LNCAP (cell line): Measurements from ENCODE around the gene SH3RF3.

Experiments
- TF ChIP-seq, protein P1 (sequence below): fragments of 450-650 bp; IDR thresholded peaks from 2 replicates; pipeline ENCODE4 v1.5.1; 2017; ENCODE audit warnings: mild to moderate bottlenecking

Gene SH3RF3

DNA sequence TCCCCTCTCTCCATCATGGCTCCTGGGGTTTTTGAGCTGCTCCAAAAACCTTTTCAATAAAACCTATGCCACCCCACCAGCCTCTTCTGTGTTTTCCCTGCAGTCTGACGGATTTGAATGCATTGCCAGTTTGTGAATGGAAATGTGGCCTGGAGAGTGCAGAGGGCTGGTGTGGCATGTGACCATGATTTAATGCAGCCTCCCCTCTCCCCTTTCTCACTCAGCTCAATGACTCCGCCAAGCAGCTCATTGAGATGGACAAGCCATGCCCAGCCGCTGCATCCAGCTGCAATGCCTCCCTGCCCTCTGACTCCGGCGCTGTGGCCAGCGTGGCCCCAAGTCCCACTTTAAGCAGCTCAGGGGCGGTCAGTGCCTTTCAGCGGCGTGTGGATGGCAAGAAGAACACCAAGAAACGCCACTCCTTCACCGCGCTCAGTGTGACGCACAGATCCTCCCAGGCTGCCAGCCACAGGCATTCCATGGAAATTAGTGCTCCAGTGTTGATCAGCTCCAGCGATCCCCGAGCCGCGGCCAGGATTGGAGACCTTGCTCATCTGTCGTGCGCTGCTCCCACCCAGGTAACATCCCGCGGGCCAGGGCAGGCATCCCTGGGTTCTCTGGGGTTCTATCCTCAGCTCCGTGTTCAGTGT lies 269.5 kb downstream of the SH3RF3 start:
- TF ChIP-seq, protein P1, sequence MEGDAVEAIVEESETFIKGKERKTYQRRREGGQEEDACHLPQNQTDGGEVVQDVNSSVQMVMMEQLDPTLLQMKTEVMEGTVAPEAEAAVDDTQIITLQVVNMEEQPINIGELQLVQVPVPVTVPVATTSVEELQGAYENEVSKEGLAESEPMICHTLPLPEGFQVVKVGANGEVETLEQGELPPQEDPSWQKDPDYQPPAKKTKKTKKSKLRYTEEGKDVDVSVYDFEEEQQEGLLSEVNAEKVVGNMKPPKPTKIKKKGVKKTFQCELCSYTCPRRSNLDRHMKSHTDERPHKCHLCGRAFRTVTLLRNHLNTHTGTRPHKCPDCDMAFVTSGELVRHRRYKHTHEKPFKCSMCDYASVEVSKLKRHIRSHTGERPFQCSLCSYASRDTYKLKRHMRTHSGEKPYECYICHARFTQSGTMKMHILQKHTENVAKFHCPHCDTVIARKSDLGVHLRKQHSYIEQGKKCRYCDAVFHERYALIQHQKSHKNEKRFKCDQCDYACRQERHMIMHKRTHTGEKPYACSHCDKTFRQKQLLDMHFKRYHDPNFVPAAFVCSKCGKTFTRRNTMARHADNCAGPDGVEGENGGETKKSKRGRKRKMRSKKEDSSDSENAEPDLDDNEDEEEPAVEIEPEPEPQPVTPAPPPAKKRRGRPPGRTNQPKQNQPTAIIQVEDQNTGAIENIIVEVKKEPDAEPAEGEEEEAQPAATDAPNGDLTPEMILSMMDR, result no peak

DNA sequence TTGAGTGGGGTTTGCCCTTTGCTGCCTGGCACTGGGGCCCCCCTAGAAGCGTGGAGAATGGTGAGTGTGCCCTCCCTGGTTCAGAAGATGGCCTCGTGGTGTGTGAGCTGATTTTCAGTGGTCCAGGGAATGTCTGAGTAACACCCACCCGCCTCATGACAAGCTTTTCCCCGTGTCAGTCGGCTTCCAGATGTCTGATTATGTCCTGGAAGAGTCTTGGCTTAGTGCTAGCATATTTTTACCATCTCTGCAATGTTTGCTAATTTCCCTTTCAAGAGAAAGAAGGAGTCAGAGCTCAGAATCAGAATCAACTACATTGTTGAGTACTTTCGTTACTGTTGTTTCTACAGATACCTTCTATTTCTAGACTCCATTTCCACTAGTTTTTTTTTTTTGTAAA lies 270.1 kb downstream of the SH3RF3 start:
- TF ChIP-seq, protein P1, result no peak

DNA sequence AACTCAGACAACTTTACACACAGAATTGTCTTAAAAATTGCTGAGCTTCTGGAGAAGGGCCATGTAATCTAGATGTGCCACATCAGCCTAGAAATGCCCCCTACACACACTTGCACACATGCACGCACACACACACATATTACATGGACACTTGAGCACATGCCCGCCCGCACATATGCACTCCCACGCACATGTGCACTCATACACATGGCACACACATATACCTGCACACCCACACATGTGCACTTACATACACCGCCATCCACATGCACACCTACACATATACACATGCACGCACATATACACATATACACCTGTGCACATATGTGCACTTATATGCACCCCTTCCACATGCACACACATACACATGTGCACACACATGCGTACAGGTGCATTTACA lies 271.1 kb downstream of the SH3RF3 start:
- TF ChIP-seq, protein P1, result no peak

DNA sequence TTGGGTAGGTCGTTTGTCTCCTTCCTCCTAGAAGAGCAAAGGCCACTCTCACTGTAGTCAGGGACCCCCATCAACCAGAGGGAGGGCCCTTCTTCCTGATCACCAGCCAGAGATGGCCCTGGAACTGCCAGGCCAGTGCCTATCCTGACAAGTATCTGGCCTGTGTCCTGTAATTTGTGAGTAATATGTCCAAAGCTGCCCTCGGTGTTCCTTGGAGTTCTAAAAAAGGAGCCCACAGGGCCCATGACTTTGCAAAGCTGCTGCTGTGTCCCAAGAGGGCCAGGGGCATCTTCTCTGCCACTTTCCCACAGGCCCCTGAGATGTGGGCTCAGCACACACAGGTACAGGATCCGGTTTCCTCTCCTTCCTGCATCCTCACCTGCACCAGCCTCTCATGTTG lies 272.4 kb downstream of the SH3RF3 start:
- TF ChIP-seq, protein P1, result no peak

DNA sequence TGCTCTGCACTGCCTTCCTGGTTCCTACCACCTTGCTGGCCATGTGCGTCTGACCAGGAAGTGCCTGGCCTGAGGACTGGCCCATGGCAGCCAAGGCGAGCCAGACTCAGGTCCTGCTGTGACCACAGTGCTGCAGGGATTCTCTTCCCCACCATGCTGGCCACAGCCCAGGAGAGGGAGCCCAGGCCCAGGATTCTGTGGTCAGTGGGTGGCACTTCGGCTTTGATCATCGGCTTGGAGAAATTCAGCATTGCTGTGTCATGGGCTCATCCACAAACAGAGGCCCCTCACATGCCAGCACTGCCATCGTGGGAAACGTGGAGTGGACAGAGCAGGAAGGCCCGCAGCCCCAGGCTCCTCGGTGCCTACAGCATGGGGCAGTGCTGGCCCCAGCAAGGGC lies 273.2 kb downstream of the SH3RF3 start:
- TF ChIP-seq, protein P1, result no peak

DNA sequence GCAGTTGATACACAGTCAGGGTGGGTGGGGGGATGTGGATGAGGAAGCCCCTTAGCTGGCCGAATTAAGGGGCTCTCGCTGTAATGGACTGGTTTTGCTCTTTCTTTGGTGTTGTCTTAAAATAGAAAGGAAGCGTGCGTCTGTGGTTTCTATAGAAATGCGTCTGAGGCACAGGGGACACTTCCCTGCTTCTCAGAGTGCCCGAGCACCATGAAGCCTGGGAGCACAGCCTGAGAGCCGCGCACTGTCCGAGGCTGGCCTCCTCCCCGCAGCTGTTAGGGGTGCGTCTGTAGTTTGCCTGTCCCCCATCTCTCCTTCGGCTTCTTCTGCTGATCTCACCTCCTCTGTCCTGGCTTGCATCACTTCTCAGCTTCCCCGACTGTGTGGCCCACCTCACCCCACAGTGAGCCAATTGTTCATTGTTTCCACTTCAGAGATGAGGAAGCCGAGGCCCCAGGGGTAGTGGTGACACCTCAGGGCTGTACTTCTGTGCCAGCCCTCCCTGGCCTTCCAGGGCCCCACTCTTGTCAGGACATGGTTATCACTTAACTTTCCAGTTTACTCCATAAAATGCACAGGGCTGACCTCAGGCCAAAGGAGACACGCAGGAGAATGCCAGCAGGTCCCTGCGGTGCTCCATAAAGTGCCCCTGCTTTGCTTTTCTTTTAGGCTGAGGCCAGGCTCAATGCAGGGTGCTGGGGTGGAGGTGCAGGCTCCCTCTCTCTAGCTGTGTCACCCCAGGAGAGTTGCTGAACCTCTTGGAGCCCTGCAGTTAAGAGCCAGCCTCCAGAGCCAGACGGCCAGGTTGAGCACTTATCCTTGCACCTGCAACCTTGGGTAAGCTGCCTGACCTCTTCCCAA lies 274.2 kb downstream of the SH3RF3 start:
- TF ChIP-seq, protein P1, result no peak

DNA sequence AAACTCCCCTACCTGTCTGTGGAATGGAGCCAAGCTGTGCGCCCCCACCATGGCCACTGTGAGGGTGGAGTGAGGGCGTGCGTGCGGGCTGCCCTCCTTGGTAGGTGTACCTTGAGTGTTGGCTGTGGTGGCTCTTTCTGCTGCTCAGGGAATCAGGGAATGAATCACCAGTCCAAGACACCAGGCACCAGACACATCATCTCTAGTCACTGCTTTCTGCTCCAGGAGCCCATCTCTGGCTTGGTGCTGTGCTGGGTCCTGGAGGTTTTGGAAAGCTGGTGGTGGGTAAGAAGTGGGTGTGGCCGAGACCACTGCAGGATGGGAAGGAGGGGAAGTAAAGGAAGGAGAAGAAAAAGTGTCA lies 274.8 kb downstream of the SH3RF3 start:
- TF ChIP-seq, protein P1, result no peak
